IMR-90 (cell line): Measurements from ENCODE around the gene IL1RAPL1. TPM values are rescaled to one million over a fixed set of nuclear protein-coding genes. Genes with fewer than 3 reads are reported as not detected.
A peak's percentile ranks its signal among the peaks of the same experiment; 100 is the strongest.

ENCODE experiments used
- ATAC-seq: fragments of 200-7000 bp; cut with Tn5 transposase; 2 replicates; pipeline ENCODE4 v1.9.1; 2020; ENCODE audit warnings: low read depth, mild to moderate bottlenecking, moderate library complexity
- BruUV-seq: library from RNA; stranded (reverse); fragments of 400-500 nt; replicated peaks from 2 replicates; lab custom pipeline; 2021; lab: Mats Ljungman, UMichigan
- CTCF ChIA-PET: fragments of 300-600 bp; formaldehyde crosslinking; extraction: SDS; loops from one replicate; lab custom pipeline; 2021; ENCODE audit warnings: antibody characterized with exemption; lab: Yijun Ruan, JAX
- POLR2A ChIA-PET: fragments of 300-600 bp; sonication (Branson Sonifier 250); formaldehyde crosslinking; loops from one replicate; lab custom pipeline; 2022; ENCODE audit warnings: antibody characterized with exemption; ENCODE audit not compliant: unreplicated experiment; lab: Charles Lee
- DNase-seq: peaks from one replicate; pipeline ENCODE4 v3.0.0; 2013
- H2AFZ ChIP-seq: replicated peaks from 2 replicates; pipeline ENCODE3; 2013; ENCODE audit warnings: low read length, mild to moderate bottlenecking; ENCODE audit not compliant: poor library complexity
- H2AK5ac ChIP-seq: 2 replicates; pipeline ENCODE4 v1.6.1; 2013; ENCODE audit warnings: low read depth, low read length, inconsistent platforms
- H2AK9ac ChIP-seq: replicated peaks from 2 replicates; pipeline ENCODE3; 2013; ENCODE audit warnings: mild to moderate bottlenecking, low read depth, low read length, moderate library complexity; ENCODE audit not compliant: poor library complexity
- H2BK120ac ChIP-seq: 2 replicates; pipeline ENCODE4 v1.6.1; 2013; ENCODE audit warnings: low read depth, low read length, inconsistent platforms
- H2BK15ac ChIP-seq: 3 replicates; pipeline ENCODE4 v1.6.1; 2013; ENCODE audit warnings: low read depth, low read length, inconsistent platforms
- H2BK20ac ChIP-seq: 2 replicates; pipeline ENCODE4 v1.6.1; 2013; ENCODE audit warnings: low read depth, mild to moderate bottlenecking, inconsistent platforms, low read length, moderate library complexity
- H2BK5ac ChIP-seq: 2 replicates; pipeline ENCODE4 v1.6.1; 2013; ENCODE audit warnings: mild to moderate bottlenecking, low read depth, low read length, inconsistent platforms; ENCODE audit not compliant: poor library complexity, severe bottlenecking
- H3K14ac ChIP-seq: replicated peaks from 2 replicates; pipeline ENCODE4 v1.6.1; 2013; ENCODE audit warnings: low read depth, low read length, inconsistent platforms
- H3K18ac ChIP-seq: 2 replicates; pipeline ENCODE4 v1.6.1; 2013; ENCODE audit warnings: low read depth, low read length, control low read depth
- H3K23ac ChIP-seq: 2 replicates; pipeline ENCODE4 v1.6.1; 2013; ENCODE audit warnings: low read depth, low read length, inconsistent platforms
- H3K27ac ChIP-seq: 2 replicates; pipeline ENCODE4 v1.5.1; 2013; ENCODE audit warnings: mild to moderate bottlenecking, control low read depth, low read length; ENCODE audit not compliant: insufficient read depth
- H3K27me3 ChIP-seq: 2 replicates; pipeline ENCODE4 v1.6.1; 2013; ENCODE audit warnings: low read length; ENCODE audit not compliant: control insufficient read depth, insufficient read depth
- H3K36me3 ChIP-seq: 2 replicates; pipeline ENCODE4 v1.6.1; 2013; ENCODE audit warnings: low read length, mixed read lengths; ENCODE audit not compliant: control insufficient read depth, insufficient read depth
- H3K4ac ChIP-seq: 2 replicates; pipeline ENCODE4 v1.6.1; 2013; ENCODE audit warnings: low read depth, low read length, inconsistent platforms
- H3K4me1 ChIP-seq: 2 replicates; pipeline ENCODE4 v1.6.1; 2013; ENCODE audit warnings: low read length, mixed read lengths; ENCODE audit not compliant: control insufficient read depth, insufficient read depth
- H3K4me2 ChIP-seq: 2 replicates; pipeline ENCODE4 v1.6.1; 2013; ENCODE audit warnings: low read depth, mild to moderate bottlenecking, control low read depth, low read length, moderate library complexity
- H3K4me3 ChIP-seq: 2 replicates; pipeline ENCODE4 v1.5.1; 2013; ENCODE audit warnings: low read depth, mild to moderate bottlenecking, control low read depth, low read length, moderate library complexity; ENCODE audit not compliant: insufficient read depth
- H3K56ac ChIP-seq: 2 replicates; pipeline ENCODE4 v1.6.1; 2013; ENCODE audit warnings: low read length, inconsistent platforms; ENCODE audit not compliant: insufficient read depth; ENCODE audit errors: extremely low read depth
- H3K79me1 ChIP-seq, 2 experiments: 2 replicates each; pipeline ENCODE4 v1.6.1; 2013; ENCODE audit warnings: low read length in 2 of 2, inconsistent platforms in 1 of 2, low read depth in 1 of 2
- H3K9ac ChIP-seq: 2 replicates; pipeline ENCODE4 v1.6.1; 2013; ENCODE audit warnings: low read depth, low read length, control low read depth
- H3K9me1 ChIP-seq: 2 replicates; pipeline ENCODE4 v1.6.1; 2013; ENCODE audit warnings: low read length, inconsistent platforms; ENCODE audit not compliant: insufficient read depth
- H3K9me3 ChIP-seq: 2 replicates; pipeline ENCODE4 v1.6.1; 2013; ENCODE audit warnings: low read length; ENCODE audit not compliant: control insufficient read depth, insufficient read depth
- H4K20me1 ChIP-seq: 2 replicates; pipeline ENCODE4 v1.6.1; 2013; ENCODE audit warnings: low read length, inconsistent platforms; ENCODE audit not compliant: insufficient read depth
- H4K5ac ChIP-seq: 2 replicates; pipeline ENCODE4 v1.6.1; 2013; ENCODE audit warnings: mild to moderate bottlenecking, low read depth, low read length, control low read depth
- H4K8ac ChIP-seq, 2 experiments: 2 replicates each; pipeline ENCODE4 v1.6.1; 2013; ENCODE audit warnings: low read depth in 2 of 2, low read length in 2 of 2, control low read depth in 1 of 2, inconsistent platforms in 1 of 2
- H4K91ac ChIP-seq: 2 replicates; pipeline ENCODE4 v1.6.1; 2013; ENCODE audit warnings: low read depth, low read length, inconsistent platforms; ENCODE audit not compliant: insufficient read depth
- BHLHE40 ChIP-seq: fragments of 150-350 bp; IDR thresholded peaks from 2 replicates; pipeline ENCODE4 v1.6.1; 2016; ENCODE audit warnings: mild to moderate bottlenecking, low read depth, low read length
- CEBPB ChIP-seq: IDR thresholded peaks from 2 replicates; pipeline ENCODE4 v1.6.1; 2012; ENCODE audit warnings: low read depth, low read length, improper control_type of control experiment
- CHD1 ChIP-seq: IDR thresholded peaks from 2 replicates; pipeline ENCODE4 v1.6.1; 2012; ENCODE audit warnings: low read depth, low read length, improper control_type of control experiment
- CTCF ChIP-seq: conservative IDR thresholded peaks from 2 replicates; pipeline ENCODE4 v1.5.1; 2012; ENCODE audit warnings: mild to moderate bottlenecking, low read depth, low read length, improper control_type of control experiment
- FOS ChIP-seq: fragments of 150-350 bp; IDR thresholded peaks from 2 replicates; pipeline ENCODE4 v1.6.1; 2016; ENCODE audit warnings: low read depth, low read length
- MAFK ChIP-seq: IDR thresholded peaks from 2 replicates; pipeline ENCODE4 v1.6.1; 2012; ENCODE audit warnings: low read depth, low read length, improper control_type of control experiment
- MAZ ChIP-seq: IDR thresholded peaks from 2 replicates; pipeline ENCODE4 v1.6.1; 2012; ENCODE audit warnings: low read depth, mild to moderate bottlenecking, low read length, improper control_type of control experiment, moderate library complexity, borderline replicate concordance
- MXI1 ChIP-seq: IDR thresholded peaks from 2 replicates; pipeline ENCODE4 v1.6.1; 2012; ENCODE audit warnings: low read depth, mild to moderate bottlenecking, low read length, moderate library complexity, borderline replicate concordance
- NFE2L2 ChIP-seq: fragments of 150-350 bp; IDR thresholded peaks from 2 replicates; pipeline ENCODE4 v1.6.1; 2016; ENCODE audit warnings: low read depth, mild to moderate bottlenecking, low read length
- POLR2A ChIP-seq: IDR thresholded peaks from 2 replicates; pipeline ENCODE4 v1.6.1; 2012; ENCODE audit warnings: mild to moderate bottlenecking, low read depth, low read length
- RAD21 ChIP-seq: IDR thresholded peaks from 2 replicates; pipeline ENCODE4 v1.6.1; 2012; ENCODE audit warnings: low read length, improper control_type of control experiment
- RCOR1 ChIP-seq: IDR thresholded peaks from 2 replicates; pipeline ENCODE4 v1.6.1; 2012; ENCODE audit warnings: mild to moderate bottlenecking, low read length, improper control_type of control experiment; ENCODE audit not compliant: insufficient replicate concordance
- SMC3 ChIP-seq: fragments of 150-350 bp; IDR thresholded peaks from 2 replicates; pipeline ENCODE4 v1.6.1; 2016; ENCODE audit warnings: low read depth, mild to moderate bottlenecking, antibody characterized with exemption, low read length, moderate library complexity
- WGBS, 2 experiments: methylation state at CpG; one replicate each; pipeline versions ENCODE4 v1.1.5 to v1.1.7; 2013; ENCODE audit warnings: missing lambda C conversion rate in 2 of 2; ENCODE audit not compliant: insufficient read length in 1 of 2; ENCODE audit errors: extremely low coverage in 2 of 2; 5-methylcytosine and 5-hydroxymethylcytosine counted together
- dilution Hi-C: fragments of 300-500 bp; cut with HindIII; formaldehyde crosslinking; loops from one replicate; pipeline ENCODE4 v1.14.3; 2018; ENCODE audit warnings: low sequenced_read_pairs; ENCODE audit not compliant: unreplicated experiment
- in situ Hi-C: fragments of 300-500 bp; cut with MboI; formaldehyde crosslinking; loops from 3 replicates; pipeline ENCODE4 v1.14.3; 2019; ENCODE audit warnings: low sequenced_read_pairs, inconsistent platforms, mixed read lengths
- intact Hi-C: fragments of 100-400 bp; cut with micrococcal nuclease; formaldehyde crosslinking; loops from 2 replicates; pipeline ENCODE4 v1.10.0; 2022
- polyA plus RNA-seq, 3 experiments: library from polyadenylated mRNA; depleted of rRNA; stranded (reverse); fragments of >200 nt; gene quantifications; 2 replicates each; pipeline ENCODE4 v1.2.3, GENCODE V29; 2012; ENCODE audit warnings: low replicate concordance in 1 of 3
- total RNA-seq: library from RNA; depleted of rRNA; stranded (reverse); fragments of >200 nt; gene quantifications from 2 replicates; pipeline ENCODE4 v1.2.3, GENCODE V29; 2012
- TF ChIP-seq, protein P1 (sequence below): fragments of 150-350 bp; IDR thresholded peaks from 2 replicates; pipeline ENCODE4 v1.6.1; 2017; ENCODE audit warnings: mild to moderate bottlenecking, antibody characterized with exemption, low read length, low read depth
- TF ChIP-seq, protein P2 (sequence below): fragments of 150-350 bp; IDR thresholded peaks from 2 replicates; pipeline ENCODE4 v1.6.1; 2016; ENCODE audit warnings: low read depth, mild to moderate bottlenecking, low read length, moderate library complexity, borderline replicate concordance

Gene IL1RAPL1
- total and polyA plus RNA-seq, 2 of the 4 experiments (the other 2 are of a cell fraction) = 1.5 to 9.0 TPM

- Histone ChIP-seq H2AK5ac (no peak overlapping the region), H2BK15ac (no peak overlapping the region), H3K36me3 (no peaks in the 10 kb centered on the region), H3K9ac (no peak overlapping the region), H3K23ac (no peak overlapping the region), H2BK5ac (no peak overlapping the region), H3K4me1 (no peaks in the 10 kb centered on the region), H3K4me3 (no peak overlapping the region), H4K91ac (no peak overlapping the region), H3K56ac (no peak overlapping the region), H3K9me3 (no peaks in the 10 kb centered on the region), H3K4ac (no peak overlapping the region), H3K4me2 (no peak overlapping the region), H3K9me1 (no peaks in the 10 kb centered on the region), H3K27ac (no peak overlapping the region), H3K79me1 (no peaks in the 10 kb centered on the region), H2AFZ (no peak overlapping the region), H3K27me3 (no peaks in the 10 kb centered on the region), H2AK9ac (no peak overlapping the region), H4K8ac (no peak overlapping the region), H4K20me1 (no peaks in the 10 kb centered on the region), H4K5ac (no peak overlapping the region), H3K14ac (no peak overlapping the region), H2BK20ac (no peak overlapping the region), H2BK120ac (no peak overlapping the region), H3K18ac (no peak overlapping the region)
- dilution Hi-C loops = no loop called here
- ChIA-PET CTCF (interaction anchor here (0.7 to 1.1 kb wide), 2 partner anchors 68 to 211 kb away, joined by 3 to 4 read pairs; no protein-coding TSS in a partner anchor), POLR2A (no interaction called here)
- no CpG with 5 or more reads among the region's 1 CpG for WGBS, 2 experiments
- no peak for ATAC-seq
- in situ Hi-C loops = no loop called here
- peak; percentile 88 for DNase-seq
- no TSS peak for BruUV-seq
- intact Hi-C loops = loop anchor here (5.0 kb wide), 1 partner anchor 171 kb away; no protein-coding TSS in a partner anchor
- TF ChIP-seq FOS (no peak), NFE2L2 (no peak), RCOR1 (no peak), CHD1 (no peak), MXI1 (no peak), CEBPB (no peak), BHLHE40 (no peak), POLR2A (no peak), CTCF (no peak), SMC3 (no peak), MAZ (no peak), RAD21 (no peak), MAFK (no peak)
- TF ChIP-seq, protein P1, sequence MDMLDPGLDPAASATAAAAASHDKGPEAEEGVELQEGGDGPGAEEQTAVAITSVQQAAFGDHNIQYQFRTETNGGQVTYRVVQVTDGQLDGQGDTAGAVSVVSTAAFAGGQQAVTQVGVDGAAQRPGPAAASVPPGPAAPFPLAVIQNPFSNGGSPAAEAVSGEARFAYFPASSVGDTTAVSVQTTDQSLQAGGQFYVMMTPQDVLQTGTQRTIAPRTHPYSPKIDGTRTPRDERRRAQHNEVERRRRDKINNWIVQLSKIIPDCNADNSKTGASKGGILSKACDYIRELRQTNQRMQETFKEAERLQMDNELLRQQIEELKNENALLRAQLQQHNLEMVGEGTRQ = no peak
- TF ChIP-seq, protein P2, sequence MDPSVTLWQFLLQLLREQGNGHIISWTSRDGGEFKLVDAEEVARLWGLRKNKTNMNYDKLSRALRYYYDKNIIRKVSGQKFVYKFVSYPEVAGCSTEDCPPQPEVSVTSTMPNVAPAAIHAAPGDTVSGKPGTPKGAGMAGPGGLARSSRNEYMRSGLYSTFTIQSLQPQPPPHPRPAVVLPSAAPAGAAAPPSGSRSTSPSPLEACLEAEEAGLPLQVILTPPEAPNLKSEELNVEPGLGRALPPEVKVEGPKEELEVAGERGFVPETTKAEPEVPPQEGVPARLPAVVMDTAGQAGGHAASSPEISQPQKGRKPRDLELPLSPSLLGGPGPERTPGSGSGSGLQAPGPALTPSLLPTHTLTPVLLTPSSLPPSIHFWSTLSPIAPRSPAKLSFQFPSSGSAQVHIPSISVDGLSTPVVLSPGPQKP = no peak
Measured at GRCh38 chrX:28997706-28998463, 410.6 kb downstream of the IL1RAPL1 start.
